Measurements from ENCODE around the gene TM6SF1. TPM values are rescaled to one million over a fixed set of nuclear protein-coding genes. Genes with fewer than 3 reads are reported as not detected.
"Not testable (repeated sequence)": the region's sequence is repeated elsewhere in the genome, so short reads cannot be mapped to it uniquely, and the experiment has no call there.

Gene TM6SF1
- total and polyA plus RNA-seq, 10 donors = 4.5 to 15.0 (median 9.6) TPM

- no peaks in the 10 kb centered on the region for H3K27me3 ChIP-seq (replicated peaks in 1 of 7)
- intact Hi-C loops (cut with DNase I; ENCODE audit: low total_unique reads) = no loop called here
- H3K4me1 ChIP-seq = peaks cover 0 to 14% (median 0%) of the 10 kb centered on the region in 6 donors
- H3K4me3 ChIP-seq = no peak overlapping the region
- H3K27ac ChIP-seq = no peak overlapping the region
- no peaks in the 10 kb centered on the region for H3K36me3 ChIP-seq
- 85 to 98% (median 94%) methylated on average over 3 of the region's 3 CpGs for WGBS, 5 donors
- no peak for DNase-seq
- peaks cover 0 to 31% (median 23%) of the 10 kb centered on the region in 8 donors for H3K9me3 ChIP-seq
- no peak for TF ChIP-seq POLR2A (IDR thresholded peaks at IDR 0.05)
- TF ChIP-seq, protein P1, sequence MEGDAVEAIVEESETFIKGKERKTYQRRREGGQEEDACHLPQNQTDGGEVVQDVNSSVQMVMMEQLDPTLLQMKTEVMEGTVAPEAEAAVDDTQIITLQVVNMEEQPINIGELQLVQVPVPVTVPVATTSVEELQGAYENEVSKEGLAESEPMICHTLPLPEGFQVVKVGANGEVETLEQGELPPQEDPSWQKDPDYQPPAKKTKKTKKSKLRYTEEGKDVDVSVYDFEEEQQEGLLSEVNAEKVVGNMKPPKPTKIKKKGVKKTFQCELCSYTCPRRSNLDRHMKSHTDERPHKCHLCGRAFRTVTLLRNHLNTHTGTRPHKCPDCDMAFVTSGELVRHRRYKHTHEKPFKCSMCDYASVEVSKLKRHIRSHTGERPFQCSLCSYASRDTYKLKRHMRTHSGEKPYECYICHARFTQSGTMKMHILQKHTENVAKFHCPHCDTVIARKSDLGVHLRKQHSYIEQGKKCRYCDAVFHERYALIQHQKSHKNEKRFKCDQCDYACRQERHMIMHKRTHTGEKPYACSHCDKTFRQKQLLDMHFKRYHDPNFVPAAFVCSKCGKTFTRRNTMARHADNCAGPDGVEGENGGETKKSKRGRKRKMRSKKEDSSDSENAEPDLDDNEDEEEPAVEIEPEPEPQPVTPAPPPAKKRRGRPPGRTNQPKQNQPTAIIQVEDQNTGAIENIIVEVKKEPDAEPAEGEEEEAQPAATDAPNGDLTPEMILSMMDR (IDR thresholded peaks at IDR 0.05 in 8 of 11, conservative IDR thresholded peaks at IDR 0.05 in 3 of 11) = no peak
These were observed 58.8 kb downstream of the TM6SF1 start for GRCh38 chr15:83166218-83166617.

DNA sequence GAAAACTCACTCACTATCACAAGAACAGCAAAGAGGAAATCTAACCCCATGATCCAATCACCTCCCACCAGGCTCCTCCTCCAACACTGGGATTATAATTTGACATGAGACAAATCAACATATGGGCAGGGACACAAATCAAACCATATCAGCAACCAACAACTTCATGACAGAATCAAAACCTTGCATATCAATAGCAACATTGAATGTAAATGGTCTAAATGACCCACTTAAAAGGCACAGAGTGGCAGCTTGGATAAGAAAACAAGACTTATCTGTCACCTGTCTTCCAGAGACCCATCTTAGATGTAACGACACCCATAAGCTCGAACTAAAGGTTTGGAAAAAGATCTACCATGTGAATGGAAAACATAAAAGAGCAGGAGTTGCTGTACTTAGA lies 59.4 kb downstream of the TM6SF1 start:
- no peak overlapping the region for H3K27ac ChIP-seq

DNA sequence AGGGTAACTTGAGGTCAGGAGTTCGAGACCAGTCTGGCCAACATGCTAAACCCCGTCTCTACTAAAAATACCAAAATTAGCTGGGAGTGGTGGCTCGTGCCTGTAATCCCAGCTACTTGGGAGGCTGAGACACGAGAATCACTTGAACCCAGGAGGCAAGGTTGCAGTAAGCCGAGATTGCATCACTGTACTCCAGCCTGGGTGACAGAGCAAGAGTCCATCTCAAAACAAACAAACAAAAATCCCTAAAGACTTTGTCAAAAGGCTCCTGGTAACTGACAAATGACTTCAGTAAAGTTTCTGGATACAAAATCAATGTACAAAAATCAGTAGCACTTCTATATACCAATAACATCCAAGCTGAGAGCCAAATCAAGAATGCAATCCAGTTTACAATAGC lies 62.1 kb downstream of the TM6SF1 start:
- H3K4me1 ChIP-seq; H3K4me3 ChIP-seq; H3K27me3 ChIP-seq (replicated peaks in 1 of 7); DNase-seq; H3K36me3 ChIP-seq; H3K27ac ChIP-seq; intact Hi-C loops (cut with DNase I; ENCODE audit: low total_unique reads): not testable (repeated sequence)
- H3K9me3 ChIP-seq = peaks cover 0 to 31% (median 23%) of the 10 kb centered on the region in 8 donors
- 79 to 96% (median 92%) methylated on average over 5 of the region's 5 CpGs for WGBS, 5 donors

More for the DNA sequence above, 59.4 kb downstream of the TM6SF1 start:
- Histone ChIP-seq H3K9me3 (peaks cover 0 to 31% (median 23%) of the 10 kb centered on the region in 8 donors), H3K4me3 (no peak overlapping the region), H3K4me1 (peaks cover 0 to 14% (median 0%) of the 10 kb centered on the region in 6 donors), H3K27me3 (replicated peaks in 1 of 7) (no peaks in the 10 kb centered on the region), H3K36me3 (no peaks in the 10 kb centered on the region)
- intact Hi-C loops (cut with DNase I; ENCODE audit: low total_unique reads) = no loop called here
- DNase-seq = no peak
- TF ChIP-seq POLR2A (IDR thresholded peaks at IDR 0.05) = no peak
- 77 to 97% (median 88%) methylated on average over 2 of the region's 2 CpGs for WGBS, 5 donors

DNA sequence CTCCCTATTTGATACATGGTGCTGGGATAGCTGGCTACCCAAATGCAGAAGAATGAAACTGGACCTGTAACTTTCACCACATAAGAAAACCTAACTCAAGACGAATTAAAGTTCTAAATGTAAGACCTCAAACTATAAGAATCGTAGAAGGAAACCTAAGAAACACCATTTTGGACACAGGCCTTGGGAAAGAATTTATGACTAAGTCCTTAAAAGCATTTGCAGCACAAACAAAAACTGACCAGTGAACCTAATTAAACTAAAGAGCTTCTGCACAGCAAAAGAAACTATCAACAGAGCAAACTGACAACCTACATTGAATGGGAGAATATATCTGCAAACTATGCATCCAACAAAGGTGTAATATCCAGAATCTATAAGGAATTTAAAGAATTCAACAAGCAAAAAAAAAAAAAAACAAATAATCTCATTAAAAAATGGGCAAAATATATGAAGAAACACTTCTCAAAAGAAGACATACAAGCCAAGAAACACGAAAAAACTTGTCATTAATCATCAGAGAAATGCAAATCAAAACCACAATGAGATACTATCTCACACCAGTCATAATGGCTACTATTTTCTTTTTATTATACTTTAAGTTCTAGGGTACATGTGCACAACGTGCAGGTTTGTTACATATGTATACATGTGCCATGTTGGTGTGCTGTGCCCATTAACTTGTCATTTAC lies 63.2 kb downstream of the TM6SF1 start:
- no peak overlapping the region for H3K4me3 ChIP-seq
- DNase-seq = no peak
- intact Hi-C loops (cut with DNase I; ENCODE audit: low total_unique reads) = no loop called here
- no peak overlapping the region for H3K27ac ChIP-seq
- no peaks in the 10 kb centered on the region for H3K36me3 ChIP-seq
- no peaks in the 10 kb centered on the region for H3K27me3 ChIP-seq (replicated peaks in 1 of 7)
- TF ChIP-seq POLR2AphosphoS5 (IDR thresholded peaks at IDR 0.05) = no peak
- TF ChIP-seq POLR2A (IDR thresholded peaks at IDR 0.05) = no peak
- TF ChIP-seq, protein P1 (IDR thresholded peaks at IDR 0.05 in 8 of 11, conservative IDR thresholded peaks at IDR 0.05 in 3 of 11) = no peak
- H3K9me3 ChIP-seq = peaks cover 0 to 24% (median 18%) of the 10 kb centered on the region in 8 donors
- no peaks in the 10 kb centered on the region for H3K4me1 ChIP-seq
- 68 to 83% (median 73%) methylated on average over 4 of the region's 4 CpGs for WGBS, 5 donors

DNA sequence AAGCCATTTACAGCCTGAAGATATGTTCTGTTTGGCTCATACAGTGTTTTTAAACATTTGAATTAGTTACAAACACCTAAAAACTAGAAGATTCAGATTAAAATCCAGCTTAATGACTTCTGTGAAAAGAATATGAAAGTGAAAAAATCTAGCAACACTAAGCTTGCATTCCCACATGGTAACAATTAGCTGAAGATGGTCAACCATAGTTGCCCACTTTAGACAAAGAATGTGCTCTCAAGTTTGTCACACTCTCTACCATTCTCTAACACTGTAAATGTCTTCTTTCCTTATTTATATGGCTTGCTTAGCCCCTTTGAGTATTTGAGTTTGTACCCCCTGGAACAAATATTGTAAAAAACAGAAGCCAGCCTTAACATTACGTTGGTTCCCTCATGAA lies 67.4 kb downstream of the TM6SF1 start:
- no peaks in the 10 kb centered on the region for H3K27me3 ChIP-seq (replicated peaks in 1 of 7)
- WGBS, 5 donors = 84 to 92% (median 89%) methylated on average over 1 of the region's 1 CpG
- no peaks in the 10 kb centered on the region for H3K9me3 ChIP-seq
- no peaks in the 10 kb centered on the region for H3K36me3 ChIP-seq
- no peak for DNase-seq
- H3K27ac ChIP-seq = no peak overlapping the region
- intact Hi-C loops (cut with DNase I; ENCODE audit: low total_unique reads) = no loop called here
- TF ChIP-seq, protein P1 (IDR thresholded peaks at IDR 0.05 in 8 of 11, conservative IDR thresholded peaks at IDR 0.05 in 3 of 11) = no peak
- no peak for TF ChIP-seq POLR2AphosphoS5 (IDR thresholded peaks at IDR 0.05)
- no peak for TF ChIP-seq POLR2A (IDR thresholded peaks at IDR 0.05)
- H3K4me3 ChIP-seq = no peak overlapping the region
- no peaks in the 10 kb centered on the region for H3K4me1 ChIP-seq

All from spleen (tissue), 11 donors.